ENCODE results near the gene SEMA6B. TPM values are rescaled to one million over a fixed set of nuclear protein-coding genes. Genes with fewer than 3 reads are reported as not detected.

Gene SEMA6B
- total and polyA plus RNA-seq, 12 donors = 3.1 to 59.2 (median 27.2) TPM

- peaks cover 0 to 15% of the 10 kb centered on the region in 2 donors for H3K4me1 ChIP-seq (replicated peaks in 1 of 2)
- H3K4me3 ChIP-seq = peak overlapping the region in 1 of 4 donors; percentile 38
- WGBS, 4 donors = 18 to 29% (median 24%) methylated on average over 17 to 44 of the region's 44 CpGs
- H3K27me3 ChIP-seq = no peaks in the 10 kb centered on the region
- H3K27ac ChIP-seq = peak overlapping the region in 2 of 5 donors; percentile 9 to 17
- DNase-seq = peak in 3 of 7 donors; percentile 17 to 51 (median 44)
- H3K36me3 ChIP-seq (replicated peaks in 1 of 2) = peaks cover 0 to 19% of the 10 kb centered on the region in 2 donors
- TF ChIP-seq, protein P1, sequence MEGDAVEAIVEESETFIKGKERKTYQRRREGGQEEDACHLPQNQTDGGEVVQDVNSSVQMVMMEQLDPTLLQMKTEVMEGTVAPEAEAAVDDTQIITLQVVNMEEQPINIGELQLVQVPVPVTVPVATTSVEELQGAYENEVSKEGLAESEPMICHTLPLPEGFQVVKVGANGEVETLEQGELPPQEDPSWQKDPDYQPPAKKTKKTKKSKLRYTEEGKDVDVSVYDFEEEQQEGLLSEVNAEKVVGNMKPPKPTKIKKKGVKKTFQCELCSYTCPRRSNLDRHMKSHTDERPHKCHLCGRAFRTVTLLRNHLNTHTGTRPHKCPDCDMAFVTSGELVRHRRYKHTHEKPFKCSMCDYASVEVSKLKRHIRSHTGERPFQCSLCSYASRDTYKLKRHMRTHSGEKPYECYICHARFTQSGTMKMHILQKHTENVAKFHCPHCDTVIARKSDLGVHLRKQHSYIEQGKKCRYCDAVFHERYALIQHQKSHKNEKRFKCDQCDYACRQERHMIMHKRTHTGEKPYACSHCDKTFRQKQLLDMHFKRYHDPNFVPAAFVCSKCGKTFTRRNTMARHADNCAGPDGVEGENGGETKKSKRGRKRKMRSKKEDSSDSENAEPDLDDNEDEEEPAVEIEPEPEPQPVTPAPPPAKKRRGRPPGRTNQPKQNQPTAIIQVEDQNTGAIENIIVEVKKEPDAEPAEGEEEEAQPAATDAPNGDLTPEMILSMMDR (IDR thresholded peaks at IDR 0.05) = peak; percentile 82 to 100 (median 92)
- TF ChIP-seq POLR2A (IDR thresholded peaks at IDR 0.05) = no peak
- intact Hi-C loops (cut with DNase I) = loop anchor here in 1 of 2 donors (5.0 kb wide), 1 partner anchor 79 kb away; the partner anchor contains the start of gene TNFAIP8L1
- H3K9me3 ChIP-seq (replicated peaks in 1 of 3) = no peaks in the 10 kb centered on the region
Observed at GRCh38 chr19:4557971-4558941, 1.2 kb downstream of the SEMA6B start.

GRCh38 chr19:4557144-4557970, 2.1 kb downstream of the SEMA6B start:
- peaks cover 0 to 15% of the 10 kb centered on the region in 2 donors for H3K4me1 ChIP-seq (replicated peaks in 1 of 2)
- intact Hi-C loops (cut with DNase I) = loop anchor here in 1 of 2 donors (5.0 kb wide), 1 partner anchor 80 kb away; the partner anchor contains the start of gene TNFAIP8L1
- TF ChIP-seq POLR2A (IDR thresholded peaks at IDR 0.05) = no peak
- TF ChIP-seq, protein P1 (IDR thresholded peaks at IDR 0.05) = peak in 1 of 6 experiments; percentile 12
- DNase-seq = no peak
- H3K27me3 ChIP-seq = no peaks in the 10 kb centered on the region
- H3K36me3 ChIP-seq (replicated peaks in 1 of 2) = peaks cover 0 to 26% of the 10 kb centered on the region in 2 donors
- WGBS, 4 donors = 79 to 82% (median 80%) methylated on average over 28 to 33 of the region's 33 CpGs
- H3K27ac ChIP-seq = peak overlapping the region in 1 of 5 donors; percentile 9
- H3K9me3 ChIP-seq (replicated peaks in 1 of 3) = no peaks in the 10 kb centered on the region
- H3K4me3 ChIP-seq = no peak overlapping the region

DNA sequence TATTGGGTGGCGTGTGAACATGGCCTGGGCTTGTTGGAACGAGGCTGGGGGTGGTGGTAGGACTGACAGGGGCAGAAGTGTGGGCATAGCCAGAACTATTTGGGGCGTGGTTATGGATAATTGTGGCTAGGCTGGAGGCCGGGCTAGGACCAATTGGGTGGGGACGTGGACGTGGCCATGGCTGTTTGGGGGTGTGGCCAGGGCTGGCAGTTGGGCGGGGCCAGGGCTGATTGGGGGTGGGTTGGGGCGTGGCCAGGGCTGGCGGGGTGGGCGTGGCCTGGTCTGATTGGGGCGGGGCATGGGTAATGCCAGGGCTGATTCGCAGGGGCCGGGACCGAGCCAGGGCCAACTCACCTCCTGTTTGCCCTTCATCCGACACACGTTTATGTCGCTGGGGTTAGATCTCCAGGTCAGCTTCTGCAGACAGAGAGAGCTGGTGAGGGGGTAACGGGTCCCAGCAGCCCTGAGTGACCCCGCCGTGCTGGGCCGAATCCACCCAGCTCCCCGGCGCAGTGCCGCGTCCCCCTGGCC, 2.8 kb downstream of the SEMA6B start:
- intact Hi-C loops (cut with DNase I) = loop anchor here in 1 of 2 donors (5.0 kb wide), 1 partner anchor 81 kb away; the partner anchor contains the start of gene TNFAIP8L1
- no peak for TF ChIP-seq POLR2A (IDR thresholded peaks at IDR 0.05)
- TF ChIP-seq, protein P1 (IDR thresholded peaks at IDR 0.05) = no peak
- DNase-seq = peak in 4 of 7 donors; percentile 53 to 74 (median 67)
- peak overlapping the region in 1 of 5 donors; percentile 1 for H3K27ac ChIP-seq
- WGBS, 4 donors = 71 to 77% (median 73%) methylated on average over 12 to 25 of the region's 25 CpGs
- no peaks in the 10 kb centered on the region for H3K9me3 ChIP-seq (replicated peaks in 1 of 3)
- H3K4me1 ChIP-seq (replicated peaks in 1 of 2) = peaks cover 0 to 15% of the 10 kb centered on the region in 2 donors
- peaks cover 0 to 33% of the 10 kb centered on the region in 2 donors for H3K36me3 ChIP-seq (replicated peaks in 1 of 2)
- no peaks in the 10 kb centered on the region for H3K27me3 ChIP-seq
- no peak overlapping the region for H3K4me3 ChIP-seq
